H1 (cell line): ENCODE results near the gene TFB1M. TPM values are rescaled to one million over a fixed set of nuclear protein-coding genes. Genes with fewer than 3 reads are reported as not detected.

ENCODE experiments used
- CEBPB ChIP-seq: IDR thresholded peaks from 2 replicates; pipeline ENCODE4 v1.6.1; 2012; ENCODE audit warnings: low read depth, low read length
- CHD2 ChIP-seq: IDR thresholded peaks from 2 replicates; pipeline ENCODE4 v1.6.1; 2012; ENCODE audit warnings: low read length, improper control_type of control experiment
- CTBP2 ChIP-seq: IDR thresholded peaks from 2 replicates; pipeline ENCODE4 v1.7.0; 2011; ENCODE audit warnings: borderline replicate concordance, mild to moderate bottlenecking, moderate library complexity, mixed read lengths, low read length; ENCODE audit not compliant: insufficient read depth, insufficient read length
- E2F6 ChIP-seq: IDR thresholded peaks from 2 replicates; pipeline ENCODE4 v1.6.1; 2012; ENCODE audit warnings: inconsistent platforms
- MAX ChIP-seq: IDR thresholded peaks from 2 replicates; pipeline ENCODE4 v1.6.1; 2012; ENCODE audit warnings: inconsistent platforms
- SIN3A ChIP-seq, 2 experiments: IDR thresholded peaks in 1 of 2; conservative IDR thresholded peaks in 1 of 2; 2 replicates each; pipeline ENCODE4 v1.6.1; 2011 to 2012; ENCODE audit warnings: low read length in 2 of 2, improper control_type of control experiment in 1 of 2, low read depth in 1 of 2, mild to moderate bottlenecking in 1 of 2
- SP1 ChIP-seq: IDR thresholded peaks from 2 replicates; pipeline ENCODE4 v1.6.1; 2011; ENCODE audit warnings: low read depth, low read length
- polyA plus RNA-seq, 7 experiments: library from polyadenylated mRNA; depleted of rRNA in 3 of 7; stranded (reverse) in 5 of 7; unstranded in 2 of 7; fragments of >200 nt in 5 of 7; fragments of 200-250 nt in 2 of 7; gene quantifications; 1 replicate in 5 of 7; 2 replicates in 1 of 7; 4 replicates in 1 of 7; pipeline versions ENCODE4 v1.2.1 to v1.2.3, GENCODE V29; 2011 to 2013; ENCODE audit warnings: missing spikeins in 2 of 7, mixed read lengths in 2 of 7
- total RNA-seq: library from RNA; stranded (reverse); fragmentation: NEBNext Ultra II Directional; extraction: Animal tissue kit (Norgen Biotek cat#: 25700); gene quantifications from 2 replicates; pipeline ENCODE4 v1.2.1, GENCODE V29; 2021

Gene TFB1M
- total and polyA plus RNA-seq, 2 of the 8 experiments (the other 6 are each of a cell fraction or from before 2014, with no cell fraction given): 28.2 to 49.4 TPM

- TF ChIP-seq CTBP2 (no peak), CEBPB (no peak), SIN3A (conservative IDR thresholded peaks at IDR 0.05 in 1 of 2, IDR thresholded peaks at IDR 0.05 in 1 of 2; ENCODE audit: low read depth in 1 of 2, low read length in 2 of 2) (no peak), MAX (peak; percentile 27; the same call in 1 of the 2 replicates), E2F6 (0 out of 2 replicates have a peak, but pooled peaks have one; percentile 16), CHD2 (no peak), SP1 (0 out of 2 replicates have a peak, but pooled peaks have one; percentile 11)
These were observed 66.0 kb downstream of the TFB1M start (continued) for GRCh38 chr6:155248008-155249001.
